GM12878 (cell line): ENCODE measurements around the gene FBN2. TPM values are rescaled to one million over a fixed set of nuclear protein-coding genes. Genes with fewer than 3 reads are reported as not detected.
A peak's percentile ranks its signal among the peaks of the same experiment; 100 is the strongest.

ENCODE experiments used
- ATAC-seq: fragments of 200-7000 bp; cut with Tn5 transposase; 3 replicates; pipeline ENCODE4 v1.9.1; 2020; ENCODE audit warnings: mild to moderate bottlenecking, moderate library complexity
- BruUV-seq: library from RNA; stranded (reverse); fragments of 400-500 nt; replicated peaks from 2 replicates; lab custom pipeline; 2021; lab: Mats Ljungman, UMichigan
- CTCF ChIA-PET: fragments of 300-600 bp; sonication (Branson Sonifier 250); formaldehyde crosslinking; extraction: SDS; loops from one replicate; lab custom pipeline; 2021; ENCODE audit warnings: inconsistent platforms; lab: Yijun Ruan, JAX
- POLR2A ChIA-PET: fragments of 350-600 bp; formaldehyde crosslinking; extraction: SDS; loops from one replicate; lab custom pipeline; 2021; ENCODE audit warnings: inconsistent platforms; lab: Charles Lee
- RAD21 ChIA-PET: fragments of 300-600 bp; sonication (Branson Sonifier 250); formaldehyde crosslinking; loops from one replicate; lab custom pipeline; 2023; ENCODE audit warnings: antibody characterized with exemption; ENCODE audit not compliant: unreplicated experiment; lab: Charles Lee
- SMC1A ChIA-PET: fragments of 300-600 bp; sonication (Branson Sonifier 250); formaldehyde crosslinking; loops from one replicate; lab custom pipeline; 2023; ENCODE audit not compliant: unreplicated experiment, uncharacterized antibody; lab: Charles Lee
- DNase-seq: peaks from one replicate; pipeline ENCODE4 v3.0.0-alpha.2; 2011; ENCODE audit warnings: low read depth, low spot score
- FAIRE-seq: peaks from 3 replicates; lab custom pipeline; 2011; peaks lifted over from hg19 to GRCh38; lab: Jason Lieb, UNC
- H2AFZ ChIP-seq: 2 replicates; pipeline ENCODE4 v1.6.0; 2011; ENCODE audit warnings: low read depth, low read length, control low read depth; ENCODE audit not compliant: control insufficient read depth
- H3K27ac ChIP-seq: 2 replicates; pipeline ENCODE4 v1.5.1; 2011; ENCODE audit warnings: control low read depth; ENCODE audit not compliant: control insufficient read depth, insufficient read depth
- H3K27me3 ChIP-seq, 2 experiments: replicated peaks in 1 of 2; 2 replicates each; pipeline versions ENCODE4 v1.6.0 to v1.6.1; 2011; ENCODE audit warnings: low read length in 1 of 2; ENCODE audit not compliant: control insufficient read depth in 2 of 2, insufficient read depth in 2 of 2
- H3K36me3 ChIP-seq, 2 experiments: 2 replicates each; pipeline ENCODE4 v1.5.1; 2011; ENCODE audit warnings: low read length in 1 of 2; ENCODE audit not compliant: control insufficient read depth in 2 of 2, insufficient read depth in 2 of 2
- H3K4me1 ChIP-seq: 2 replicates; pipeline ENCODE4 v1.6.1; 2011; ENCODE audit warnings: mild to moderate bottlenecking, low read length, moderate library complexity, mixed read lengths; ENCODE audit not compliant: control insufficient read depth, insufficient read depth
- H3K4me2 ChIP-seq: 2 replicates; pipeline ENCODE4 v1.6.0; 2011; ENCODE audit warnings: control low read depth; ENCODE audit not compliant: control insufficient read depth, insufficient read depth
- H3K4me3 ChIP-seq: fragments of 200-600 bp; sonication (generic); 2 replicates; pipeline ENCODE4 v1.5.1; 2016
- H3K79me2 ChIP-seq: 2 replicates; pipeline ENCODE4 v1.6.0; 2011; ENCODE audit warnings: low read length; ENCODE audit not compliant: control insufficient read depth, insufficient read depth
- H3K9ac ChIP-seq: 2 replicates; pipeline ENCODE4 v1.8.0; 2011; ENCODE audit warnings: low read length, control low read depth, mixed read lengths; ENCODE audit not compliant: control insufficient read depth, insufficient read depth
- H3K9me3 ChIP-seq: replicated peaks from 3 replicates; pipeline ENCODE4 v1.5.1; 2011; ENCODE audit warnings: mild to moderate bottlenecking, low read length; ENCODE audit not compliant: control insufficient read depth, insufficient read depth
- H4K20me1 ChIP-seq: 2 replicates; pipeline ENCODE4 v1.6.0; 2011; ENCODE audit not compliant: control insufficient read depth, insufficient read depth
- ATF3 ChIP-seq: IDR thresholded peaks from 2 replicates; pipeline ENCODE4 v1.6.1; 2011; ENCODE audit warnings: low read depth, mild to moderate bottlenecking, low read length, moderate library complexity, borderline replicate concordance; ENCODE audit errors: extremely low read depth
- CHD4 ChIP-seq: fragments of 200-600 bp; sonication (generic); IDR thresholded peaks from 2 replicates; pipeline ENCODE4 v1.6.1; 2016; ENCODE audit warnings: mild to moderate bottlenecking
- PAX8 ChIP-seq: fragments of 450-650 bp; IDR thresholded peaks from 2 replicates; pipeline ENCODE4 v1.6.1; 2017; ENCODE audit warnings: mild to moderate bottlenecking, moderate library complexity
- POLR2AphosphoS2 ChIP-seq: IDR thresholded peaks from 2 replicates; pipeline ENCODE4 v1.6.1; 2011; ENCODE audit warnings: low read depth, mild to moderate bottlenecking, low read length, improper control_type of control experiment, moderate library complexity
- POLR2AphosphoS5 ChIP-seq: IDR thresholded peaks from 2 replicates; pipeline ENCODE4 v1.6.1; 2011; ENCODE audit warnings: mild to moderate bottlenecking, low read length, inconsistent platforms
- RELA ChIP-seq: fragments of 450-650 bp; IDR thresholded peaks from 2 replicates; pipeline ENCODE4 v1.8.0; 2014; ENCODE audit warnings: borderline replicate concordance; ENCODE audit not compliant: partially characterized antibody
- SUPT20H ChIP-seq: IDR thresholded peaks from 2 replicates; pipeline ENCODE4 v1.6.1; 2011; ENCODE audit warnings: low read depth, mild to moderate bottlenecking, low read length, moderate library complexity, borderline replicate concordance; ENCODE audit not compliant: control insufficient read depth
- TBL1XR1 ChIP-seq: IDR thresholded peaks from 2 replicates; pipeline ENCODE4 v1.6.1; 2012; ENCODE audit warnings: low read depth, low read length, improper control_type of control experiment
- ZNF207 ChIP-seq: fragments of 450-650 bp; IDR thresholded peaks from 2 replicates; pipeline ENCODE4 v1.6.1; 2014; ENCODE audit warnings: antibody characterized with exemption, mild to moderate bottlenecking, borderline replicate concordance
- WGBS: methylation state at CpG from one replicate; pipeline ENCODE4 v1.1.6; 2016; ENCODE audit warnings: low lambda C conversion rate; ENCODE audit not compliant: insufficient replicate concordance, insufficient coverage; ENCODE audit errors: missing lambda C conversion rate; 5-methylcytosine and 5-hydroxymethylcytosine counted together
- in situ Hi-C: fragments of 300-500 bp; cut with MboI; formaldehyde crosslinking; loops from 9 replicates; pipeline ENCODE4 v1.14.3; 2018; ENCODE audit warnings: mixed read lengths
- intact Hi-C: fragments of 100-400 bp; cut with micrococcal nuclease; formaldehyde crosslinking; loops from one replicate; pipeline ENCODE4 v1.14.2; 2022; ENCODE audit not compliant: unreplicated experiment
- polyA plus RNA-seq, 11 experiments: library from polyadenylated mRNA; depleted of rRNA in 4 of 11; unstranded in 6 of 11; stranded (reverse) in 5 of 11; fragments of >200 nt; fragmentation: Nextera tagmentation in 4 of 11; fragmentation: Illumina TruSeq in 1 of 11; extraction: Ambion mirVana in 4 of 11; extraction: Trizol in 1 of 11; gene quantifications; 1 replicate in 1 of 11; 2 replicates in 10 of 11; pipeline versions ENCODE4 v1.2.1 to v1.2.3, GENCODE V29; 2011 to 2016; ENCODE audit warnings: inconsistent platforms in 2 of 11, missing spikeins in 2 of 11, low read depth in 1 of 11
- total RNA-seq, 4 experiments: library from RNA; depleted of rRNA in 3 of 4; stranded (reverse); fragments of >200 nt in 3 of 4; fragmentation: Illumina TruSeq in 1 of 4; extraction: Trizol in 1 of 4; gene quantifications; 2 replicates each; pipeline versions ENCODE4 v1.2.1 to v1.2.3, GENCODE V29; 2013 to 2021

Gene FBN2
- total and polyA plus RNA-seq, 10 of the 15 experiments (the other 5 are each of a cell fraction or from before 2014, with no cell fraction given), result 0.01 to 0.98 (median 0.10) TPM; not detected in 3

DNA sequence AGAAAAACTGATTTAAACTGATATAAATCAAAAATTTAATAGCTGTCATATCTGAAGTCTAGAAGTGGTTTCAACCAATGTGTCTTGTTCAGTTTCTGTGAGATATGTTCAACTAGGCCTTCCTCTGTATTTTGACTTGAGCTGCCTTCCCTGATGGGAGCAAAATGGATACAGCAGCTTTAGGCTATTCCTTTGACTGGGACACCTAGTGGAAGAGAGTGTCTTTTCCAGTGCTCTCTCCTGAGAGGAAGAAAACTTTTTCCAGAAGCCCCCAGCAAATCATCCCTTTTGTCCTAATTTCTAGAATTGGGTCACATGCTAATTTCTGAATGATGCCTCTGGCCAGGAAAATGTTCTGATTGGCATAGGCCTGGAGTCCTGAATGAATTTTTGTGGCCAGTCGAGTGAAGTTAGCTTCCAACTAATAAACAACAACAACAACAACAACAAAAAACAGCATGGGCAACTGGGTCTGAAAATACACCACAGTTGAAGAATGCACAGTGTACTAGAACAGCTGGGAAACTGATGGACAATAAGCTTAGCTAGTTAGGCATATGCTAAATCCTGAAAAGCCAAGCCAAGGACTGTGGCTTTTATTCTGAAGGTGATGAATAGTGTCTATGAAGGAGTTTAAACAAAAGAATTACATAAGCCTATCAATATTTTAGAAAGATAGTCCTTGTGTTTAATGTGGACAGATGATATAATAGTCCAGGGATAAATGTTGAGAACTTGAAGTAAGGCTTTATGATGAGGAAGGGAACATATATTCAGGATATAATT is 125.7 kb downstream of the FBN2 start:
- peak; percentile 18 for FAIRE-seq
- H3K27ac ChIP-seq, result no peak overlapping the region
- CTCF ChIA-PET, result interaction anchor here (0.7 kb wide), 2 partner anchors 496 to 518 kb away, joined by 3 to 4 read pairs; no protein-coding TSS in a partner anchor
- SMC1A ChIA-PET, result interaction anchor here (1.1 to 7.8 kb wide), 3 partner anchors 12 to 79 kb away, joined by 3 to 92 read pairs (median 4); no protein-coding TSS in a partner anchor
- intact Hi-C loops (no loop called here), in situ Hi-C loops (no loop called here)
- no peak overlapping the region for H3K9ac ChIP-seq
- 11% methylated on average over 1 of the region's 1 CpG for WGBS
- H3K36me3 ChIP-seq, result no peaks in the 10 kb centered on the region
- no peaks in the 10 kb centered on the region for H4K20me1 ChIP-seq
- RAD21 ChIA-PET, result interaction anchor here (1.3 kb wide), 1 partner anchor 14 kb away, joined by 3 read pairs; no protein-coding TSS in a partner anchor
- ATAC-seq, result no peak
- no peaks in the 10 kb centered on the region for H3K27me3 ChIP-seq
- H3K79me2 ChIP-seq, result no peaks in the 10 kb centered on the region
- no TSS peak for BruUV-seq
- no peaks in the 10 kb centered on the region for H3K4me1 ChIP-seq
- H3K9me3 ChIP-seq, result no peaks in the 10 kb centered on the region
- H3K4me2 ChIP-seq, result no peak overlapping the region
- DNase-seq, result no peak
- no peak for TF ChIP-seq POLR2AphosphoS2
- no peak for TF ChIP-seq ZNF207
- no peak for TF ChIP-seq RELA
- no peak for TF ChIP-seq POLR2AphosphoS5
- TF ChIP-seq PAX8, result no peak
- no peak for TF ChIP-seq TBL1XR1
- no peak for TF ChIP-seq CHD4
- no peak for TF ChIP-seq SUPT20H
- no peak for TF ChIP-seq ATF3
- POLR2A ChIA-PET, result interaction anchor here (1.1 kb wide), 1 partner anchor 14 kb away, joined by 5 read pairs; no protein-coding TSS in a partner anchor
- no peak overlapping the region for H3K4me3 ChIP-seq
- no peak overlapping the region for H2AFZ ChIP-seq
